ENCODE measurements around the gene IL11RA. TPM values are rescaled to one million over a fixed set of nuclear protein-coding genes. Genes with fewer than 3 reads are reported as not detected.
A peak's percentile ranks its signal among the peaks of the same experiment; 100 is the strongest.

The IL11RA gene
- 15.4 and 18.0 TPM in 2 replicates for total RNA-seq
- long read RNA-seq, partial matches to known transcripts = 1 of 5 reads
- long read RNA-seq, other reads (novel, unspliced or antisense) = 3 of 5 reads

DNA sequence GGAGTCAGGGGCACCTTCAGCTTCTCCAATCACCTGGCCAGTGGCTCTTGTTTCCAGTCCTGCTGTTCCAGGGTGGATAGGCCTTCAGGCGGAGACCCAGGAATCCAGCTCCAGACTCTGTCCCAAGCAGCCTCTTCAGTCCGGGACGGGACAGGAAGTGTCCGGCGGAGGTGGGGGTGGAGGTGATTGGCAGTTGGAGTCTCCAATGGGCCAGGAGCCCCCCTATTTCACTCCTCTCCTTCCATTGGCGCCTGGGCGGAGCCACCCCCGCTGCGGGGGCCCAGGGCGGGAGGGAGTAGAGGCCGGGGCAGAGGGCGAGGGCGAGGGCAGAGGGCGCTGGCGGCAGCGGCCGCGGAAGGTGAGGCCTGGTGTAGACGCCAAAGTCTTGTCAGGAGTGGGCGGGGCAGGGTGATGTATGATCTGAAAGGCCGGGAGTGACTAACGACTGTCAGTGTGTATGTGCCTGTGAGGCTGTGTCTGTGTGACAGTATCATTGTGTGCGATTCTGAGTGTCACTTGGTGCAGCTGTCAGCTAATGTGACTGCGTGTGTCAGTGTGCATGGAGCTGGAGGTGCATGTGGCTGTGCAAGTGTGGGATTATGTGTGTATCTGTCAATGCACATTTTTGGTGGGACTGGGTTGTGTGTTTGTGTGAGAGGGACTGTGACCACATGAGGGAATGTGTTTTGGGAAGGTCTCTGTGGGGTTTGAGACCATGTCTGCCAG lies at the start of gene IL11RA:
IL11RA (plus strand) TSS at position 310 of the 726 bp plus-strand sequence. CDS start 3,033 bp downstream, outside the sequence.
- TF ChIP-seq, protein P1, sequence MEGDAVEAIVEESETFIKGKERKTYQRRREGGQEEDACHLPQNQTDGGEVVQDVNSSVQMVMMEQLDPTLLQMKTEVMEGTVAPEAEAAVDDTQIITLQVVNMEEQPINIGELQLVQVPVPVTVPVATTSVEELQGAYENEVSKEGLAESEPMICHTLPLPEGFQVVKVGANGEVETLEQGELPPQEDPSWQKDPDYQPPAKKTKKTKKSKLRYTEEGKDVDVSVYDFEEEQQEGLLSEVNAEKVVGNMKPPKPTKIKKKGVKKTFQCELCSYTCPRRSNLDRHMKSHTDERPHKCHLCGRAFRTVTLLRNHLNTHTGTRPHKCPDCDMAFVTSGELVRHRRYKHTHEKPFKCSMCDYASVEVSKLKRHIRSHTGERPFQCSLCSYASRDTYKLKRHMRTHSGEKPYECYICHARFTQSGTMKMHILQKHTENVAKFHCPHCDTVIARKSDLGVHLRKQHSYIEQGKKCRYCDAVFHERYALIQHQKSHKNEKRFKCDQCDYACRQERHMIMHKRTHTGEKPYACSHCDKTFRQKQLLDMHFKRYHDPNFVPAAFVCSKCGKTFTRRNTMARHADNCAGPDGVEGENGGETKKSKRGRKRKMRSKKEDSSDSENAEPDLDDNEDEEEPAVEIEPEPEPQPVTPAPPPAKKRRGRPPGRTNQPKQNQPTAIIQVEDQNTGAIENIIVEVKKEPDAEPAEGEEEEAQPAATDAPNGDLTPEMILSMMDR (conservative IDR thresholded peaks at IDR 0.05) = no peak
- H3K4me1 Mint-ChIP-seq = peaks cover 55% of the 10 kb centered on the region
- peaks cover 10% of the 10 kb centered on the region for H3K36me3 Mint-ChIP-seq (ENCODE audit: low read depth)
- no peaks in the 10 kb centered on the region for H3K9me3 Mint-ChIP-seq
- H3K27me3 Mint-ChIP-seq (ENCODE audit: low read depth) = no peaks in the 10 kb centered on the region
- H3K4me3 Mint-ChIP-seq = peak within 1 kb of the TSS; percentile 76
- peak; percentile 71 for DNase-seq (ENCODE audit: low read depth, low spot score)
- peak within 1 kb of the TSS; percentile 98 for H3K27ac Mint-ChIP-seq (ENCODE audit: unreplicated experiment)

DNA sequence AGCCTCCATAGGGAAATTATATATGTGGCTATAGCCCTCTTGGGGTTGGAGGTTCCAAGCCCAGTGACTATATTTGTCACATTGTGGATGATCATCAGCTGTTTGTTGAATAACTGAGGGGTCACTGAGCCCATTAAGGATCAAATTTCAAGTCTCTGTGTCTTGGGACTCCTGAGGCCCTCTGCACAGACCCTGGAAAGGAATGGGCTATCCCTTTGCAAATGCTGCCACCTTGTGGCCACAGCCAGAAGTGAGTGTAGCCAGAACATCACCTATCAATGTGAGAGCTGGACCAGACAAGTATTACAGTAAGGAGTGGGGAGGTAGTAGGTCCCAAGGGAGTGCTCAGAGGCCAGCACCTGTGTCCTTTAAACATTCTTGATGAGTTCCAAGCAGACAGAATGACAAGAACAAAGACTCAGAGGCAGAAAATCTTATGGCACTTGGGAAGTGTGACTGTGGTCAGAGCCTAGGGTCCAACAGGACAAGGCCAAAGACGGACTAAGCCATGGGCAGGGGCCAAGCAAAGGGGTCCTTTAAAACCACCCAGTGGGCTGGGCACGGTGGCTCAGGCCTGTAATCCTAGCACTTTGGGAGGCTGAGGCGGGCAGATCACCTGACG lies 48.3 kb upstream of the IL11RA start:
- Mint-ChIP-seq H3K36me3 (ENCODE audit: low read depth) (no peaks in the 10 kb centered on the region), H3K9me3 (no peaks in the 10 kb centered on the region), H3K27ac (ENCODE audit: unreplicated experiment) (no peak overlapping the region), H3K4me3 (no peak overlapping the region), H3K27me3 (ENCODE audit: low read depth) (peaks cover 9% of the 10 kb centered on the region), H3K4me1 (peaks cover 6% of the 10 kb centered on the region)
- TF ChIP-seq, protein P1 (conservative IDR thresholded peaks at IDR 0.05) = peak; percentile 97
- peak; percentile 96 for DNase-seq (ENCODE audit: low read depth, low spot score)

DNA sequence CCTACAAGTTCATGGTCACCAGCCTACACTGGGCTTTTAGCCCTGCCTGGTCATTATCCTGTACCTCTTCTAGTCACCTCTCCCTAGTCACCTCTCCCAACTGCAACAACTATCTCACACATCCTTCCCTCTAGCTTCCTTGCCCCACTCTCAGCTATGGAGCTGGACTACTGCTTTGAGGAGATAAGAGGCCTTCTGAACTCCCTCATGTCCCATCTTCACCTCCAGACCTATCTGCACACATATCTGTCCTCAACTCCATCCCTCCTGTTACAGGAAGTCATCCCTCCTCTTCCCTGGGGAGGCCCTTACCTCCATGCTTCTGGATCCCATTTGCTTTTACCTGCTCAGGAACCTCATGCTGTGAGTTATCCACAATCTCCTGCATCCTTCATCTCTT lies 45.8 kb upstream of the IL11RA start:
- peaks cover 9% of the 10 kb centered on the region for H3K27me3 Mint-ChIP-seq (ENCODE audit: low read depth)
- no peaks in the 10 kb centered on the region for H3K9me3 Mint-ChIP-seq
- H3K4me3 Mint-ChIP-seq = no peak overlapping the region
- no peak for DNase-seq (ENCODE audit: low read depth, low spot score)
- H3K36me3 Mint-ChIP-seq (ENCODE audit: low read depth) = no peaks in the 10 kb centered on the region
- H3K27ac Mint-ChIP-seq (ENCODE audit: unreplicated experiment) = no peak overlapping the region
- TF ChIP-seq, protein P1 (conservative IDR thresholded peaks at IDR 0.05) = no peak
- H3K4me1 Mint-ChIP-seq = peaks cover 15% of the 10 kb centered on the region

DNA sequence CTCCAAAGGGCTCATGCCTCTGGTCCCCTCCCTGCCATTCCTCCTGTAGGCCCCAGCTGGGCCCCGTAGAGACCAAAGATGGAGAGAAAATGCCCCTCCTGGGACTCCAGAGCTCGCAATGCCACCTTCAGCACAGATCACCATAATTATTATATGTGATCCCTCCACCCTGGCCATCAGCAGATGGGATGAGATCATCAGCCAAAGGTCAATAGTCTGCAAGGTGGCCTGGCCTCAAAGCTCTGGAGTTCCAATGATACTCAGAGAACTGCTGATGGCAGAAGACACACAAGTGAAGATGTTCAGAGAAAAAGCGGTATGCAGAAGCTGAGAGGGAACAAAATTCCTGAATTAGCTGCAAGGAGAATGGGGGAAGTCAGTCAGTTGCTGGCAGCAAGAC lies 45.1 kb upstream of the IL11RA start:
- H3K4me1 Mint-ChIP-seq = peaks cover 15% of the 10 kb centered on the region
- H3K4me3 Mint-ChIP-seq = no peak overlapping the region

DNA sequence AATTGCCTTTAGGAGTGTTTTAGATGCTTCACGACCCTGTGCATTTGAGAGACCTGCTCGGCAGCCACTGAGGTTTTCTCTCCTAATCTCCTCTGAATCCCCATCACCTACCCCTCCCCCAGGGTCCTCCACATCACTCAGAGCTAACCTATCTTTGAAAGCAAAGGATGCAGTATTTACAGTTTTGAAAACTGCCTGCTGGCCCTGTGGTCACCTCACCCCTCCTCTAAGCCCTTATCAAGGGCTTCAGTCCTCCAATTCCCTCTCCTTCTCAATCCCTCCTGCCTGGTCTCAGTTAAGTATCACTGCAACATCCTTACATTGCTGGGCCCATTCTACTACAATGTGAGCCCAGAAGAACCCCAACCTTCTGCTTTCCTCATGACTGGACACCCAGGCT lies 44.7 kb upstream of the IL11RA start:
- DNase-seq (ENCODE audit: low read depth, low spot score) = no peak
- H3K36me3 Mint-ChIP-seq (ENCODE audit: low read depth) = no peaks in the 10 kb centered on the region
- no peaks in the 10 kb centered on the region for H3K9me3 Mint-ChIP-seq
- TF ChIP-seq, protein P1 (conservative IDR thresholded peaks at IDR 0.05) = no peak
- no peak overlapping the region for H3K4me3 Mint-ChIP-seq
- no peak overlapping the region for H3K27ac Mint-ChIP-seq (ENCODE audit: unreplicated experiment)
- H3K4me1 Mint-ChIP-seq = peaks cover 18% of the 10 kb centered on the region
- peaks cover 9% of the 10 kb centered on the region for H3K27me3 Mint-ChIP-seq (ENCODE audit: low read depth)

More for the DNA sequence above, 45.1 kb upstream of the IL11RA start:
- H3K27me3 Mint-ChIP-seq (ENCODE audit: low read depth) = peaks cover 9% of the 10 kb centered on the region
- no peak for DNase-seq (ENCODE audit: low read depth, low spot score)
- no peaks in the 10 kb centered on the region for H3K9me3 Mint-ChIP-seq
- no peak overlapping the region for H3K27ac Mint-ChIP-seq (ENCODE audit: unreplicated experiment)
- TF ChIP-seq, protein P1 (conservative IDR thresholded peaks at IDR 0.05) = no peak
- H3K36me3 Mint-ChIP-seq (ENCODE audit: low read depth) = no peaks in the 10 kb centered on the region
